Endothelial cell of umbilical vein (primary cell): Measurements from ENCODE around the gene KCNH4. TPM values are rescaled to one million over a fixed set of nuclear protein-coding genes. Genes with fewer than 3 reads are reported as not detected.

Experiments used
- BruUV-seq: library from RNA; stranded (reverse); fragments of 400-500 nt; replicated peaks from 2 replicates; lab custom pipeline; 2021; lab: Mats Ljungman, UMichigan
- CTCF ChIA-PET: fragments of 300-600, 350-600 bp; sonication (Branson Sonifier 250); formaldehyde crosslinking; loops from one replicate; lab custom pipeline; 2021; ENCODE audit warnings: antibody characterized with exemption, inconsistent platforms; lab: Charles Lee
- POLR2A ChIA-PET: fragments of 300-600, 350-600 bp; sonication (Branson Sonifier 250); formaldehyde crosslinking; loops from one replicate; lab custom pipeline; 2021; ENCODE audit warnings: antibody characterized with exemption, inconsistent platforms; lab: Charles Lee
- DNase-seq: peaks from one replicate; pipeline ENCODE4 v3.0.0-alpha.2; 2011; ENCODE audit warnings: low read depth, low spot score
- FAIRE-seq: peaks from 2 replicates; lab custom pipeline; 2011; peaks lifted over from hg19 to GRCh38; lab: Jason Lieb, UNC
- H2AFZ ChIP-seq: 2 replicates; pipeline ENCODE4 v1.6.0; 2012; ENCODE audit warnings: low read depth, low read length, control low read depth, inconsistent platforms
- H3K27ac ChIP-seq: 2 replicates; pipeline ENCODE4 v1.5.1; 2011; ENCODE audit warnings: low read depth, mild to moderate bottlenecking, control low read depth, low read length, moderate library complexity; ENCODE audit not compliant: insufficient read depth
- H3K27me3 ChIP-seq, 2 experiments: 2 replicates each; pipeline versions ENCODE4 v1.6.0 to v1.6.1; 2011; ENCODE audit warnings: low read length in 2 of 2, mixed read lengths in 1 of 2; ENCODE audit not compliant: control insufficient read depth in 2 of 2, insufficient read depth in 2 of 2
- H3K36me3 ChIP-seq, 2 experiments: 2 replicates in 1 of 2; 3 replicates in 1 of 2; pipeline ENCODE4 v1.5.1; 2011; ENCODE audit warnings: low read length in 2 of 2, mild to moderate bottlenecking in 1 of 2, moderate library complexity in 1 of 2; ENCODE audit not compliant: control insufficient read depth in 2 of 2, insufficient read depth in 2 of 2; ENCODE audit errors: extremely low read depth in 1 of 2
- H3K4me1 ChIP-seq: 3 replicates; pipeline ENCODE4 v1.5.1; 2011; ENCODE audit warnings: mild to moderate bottlenecking, low read length; ENCODE audit not compliant: control insufficient read depth, insufficient read depth; ENCODE audit errors: extremely low read depth
- H3K4me2 ChIP-seq: 2 replicates; pipeline ENCODE4 v1.6.1; 2011; ENCODE audit warnings: low read length, control low read depth, mixed read lengths; ENCODE audit not compliant: insufficient read depth
- H3K4me3 ChIP-seq, 3 experiments: fragments of 200-600 bp in 1 of 3; sonication (generic), shearing (Covaris generic) in 1 of 3; replicated peaks in 1 of 3; 2 replicates each; pipeline ENCODE4 v1.5.1; 2011 to 2016; ENCODE audit warnings: control low read depth in 3 of 3, low read length in 3 of 3, mild to moderate bottlenecking in 2 of 3, inconsistent platforms in 1 of 3, low read depth in 1 of 3, moderate library complexity in 1 of 3; ENCODE audit not compliant: insufficient read depth in 1 of 3
- H3K79me2 ChIP-seq: 2 replicates; pipeline ENCODE4 v1.6.0; 2012; ENCODE audit warnings: low read length, inconsistent platforms; ENCODE audit not compliant: control insufficient read depth, insufficient read depth
- H3K9ac ChIP-seq: replicated peaks from 2 replicates; pipeline ENCODE3; 2011; ENCODE audit warnings: low read length, control low read depth; ENCODE audit not compliant: insufficient read depth; ENCODE audit errors: extremely low read depth
- H3K9me1 ChIP-seq: replicated peaks from 3 replicates; pipeline ENCODE4 v1.6.0; 2011; ENCODE audit warnings: mild to moderate bottlenecking, low read length; ENCODE audit not compliant: control insufficient read depth, insufficient read depth; ENCODE audit errors: extremely low read depth
- H3K9me3 ChIP-seq: replicated peaks from 2 replicates; pipeline ENCODE4 v1.5.1; 2012; ENCODE audit warnings: low read length, inconsistent platforms; ENCODE audit not compliant: control insufficient read depth, insufficient read depth
- H4K20me1 ChIP-seq: replicated peaks from 2 replicates; pipeline ENCODE3; 2011; ENCODE audit warnings: mild to moderate bottlenecking, low read length; ENCODE audit not compliant: control insufficient read depth, insufficient read depth; ENCODE audit errors: extremely low read depth
- EZH2 ChIP-seq: IDR thresholded peaks from 2 replicates; pipeline ENCODE4 v1.6.1; 2012; ENCODE audit warnings: borderline replicate concordance, low read depth, mild to moderate bottlenecking, moderate library complexity, low read length, inconsistent platforms; ENCODE audit not compliant: severe bottlenecking
- FOS ChIP-seq: IDR thresholded peaks from 2 replicates; pipeline ENCODE4 v1.6.1; 2011; ENCODE audit warnings: mild to moderate bottlenecking, low read length, moderate library complexity, borderline replicate concordance; ENCODE audit not compliant: insufficient read depth
- GATA2 ChIP-seq: IDR thresholded peaks from 2 replicates; pipeline ENCODE4 v1.7.0; 2011; ENCODE audit warnings: low read depth, mild to moderate bottlenecking, moderate library complexity, mixed read lengths, low read length; ENCODE audit not compliant: insufficient read length, insufficient read depth
- JUN ChIP-seq: IDR thresholded peaks from 2 replicates; pipeline ENCODE4 v1.6.1; 2011; ENCODE audit warnings: borderline replicate concordance, low read depth; ENCODE audit not compliant: insufficient read length, insufficient read depth
- MYC ChIP-seq: IDR thresholded peaks from one replicate; pipeline ENCODE4 v1.6.1; 2011; ENCODE audit warnings: mild to moderate bottlenecking, low read depth, low read length
- POLR2A ChIP-seq: IDR thresholded peaks from 2 replicates; pipeline ENCODE4 v1.6.1; 2012; ENCODE audit warnings: low read depth, mild to moderate bottlenecking, control low read depth, low read length
- POLR2AphosphoS5 ChIP-seq: IDR thresholded peaks from 2 replicates; pipeline ENCODE4 v1.6.1; 2012; ENCODE audit warnings: low read depth, mild to moderate bottlenecking, control low read depth, low read length, moderate library complexity; ENCODE audit not compliant: insufficient read depth
- dilution Hi-C: fragments of 300-500 bp; cut with MboI; formaldehyde crosslinking; loops from one replicate; pipeline ENCODE4 v1.15.0; 2019; ENCODE audit warnings: low sequenced_read_pairs; ENCODE audit not compliant: extremely low pct_ligation_motif_present
- intact Hi-C: fragments of 100-400 bp; cut with micrococcal nuclease; formaldehyde crosslinking; loops from one replicate; pipeline ENCODE4 v1.10.0; 2022
- polyA plus RNA-seq, 4 experiments: library from polyadenylated mRNA; depleted of rRNA in 3 of 4; stranded (reverse) in 3 of 4; unstranded in 1 of 4; fragments of >200 nt; gene quantifications; 2 replicates each; pipeline versions ENCODE4 v1.2.1 to v1.2.3, GENCODE V29; 2011 to 2012; ENCODE audit warnings: missing spikeins in 1 of 4
- total RNA-seq: library from RNA; stranded (reverse); gene quantifications from 2 replicates; pipeline ENCODE4 v1.2.3, GENCODE V29; 2021
- TF ChIP-seq, protein P1 (sequence below): IDR thresholded peaks from 2 replicates; pipeline ENCODE4 v1.6.1; 2011; ENCODE audit not compliant: insufficient read depth, insufficient read length
- TF ChIP-seq, protein P2 (sequence below), 2 donors: IDR thresholded peaks; 1 replicate in 1 of 2; 2 replicates in 1 of 2; pipeline ENCODE4 v1.5.1; 2011; ENCODE audit warnings: low read length in 2 of 2, mild to moderate bottlenecking in 2 of 2, moderate library complexity in 2 of 2, control low read depth in 1 of 2, inconsistent platforms in 1 of 2, low read depth in 1 of 2; ENCODE audit not compliant: insufficient read depth in 1 of 2; ENCODE audit errors: extremely low read depth in 1 of 2

The KCNH4 gene
- total and polyA plus RNA-seq, 2 donors (not counting 3 experiments of a cell fraction or from before 2014, with no cell fraction given), result 0.11 TPM

DNA sequence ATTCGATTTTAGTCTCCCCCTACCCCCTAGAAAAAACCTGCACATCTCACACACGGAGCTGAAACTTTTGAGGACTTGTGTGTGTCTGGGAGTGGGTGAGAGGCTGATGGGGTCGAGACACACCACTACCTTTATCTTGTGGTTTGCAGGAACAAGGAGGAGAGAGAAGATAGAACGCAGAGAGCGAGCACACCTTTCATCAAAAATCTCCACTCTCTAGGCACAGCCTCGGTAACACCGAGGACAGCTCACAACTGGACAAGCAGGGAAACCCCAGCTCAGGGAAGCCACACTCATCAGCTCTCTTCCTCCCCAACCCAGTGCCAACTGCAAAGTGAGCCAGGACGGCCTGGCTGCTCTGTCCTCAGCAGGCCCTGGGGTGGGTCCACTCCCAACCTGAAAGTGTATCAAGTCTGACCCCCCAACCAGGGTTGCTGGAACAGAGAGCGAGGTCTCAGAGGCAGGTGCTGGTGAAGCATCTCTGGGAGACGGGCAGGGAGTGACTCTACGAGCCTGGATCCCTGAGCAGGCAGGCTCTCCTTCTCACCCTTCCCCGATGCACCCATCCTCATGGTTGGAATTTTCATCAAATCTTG is 18.6 kb upstream of the KCNH4 start:
- Histone ChIP-seq H3K27me3 (no peaks in the 10 kb centered on the region), H3K79me2 (no peaks in the 10 kb centered on the region), H3K36me3 (peaks cover 7 to 20% of the 10 kb centered on the region in 2 experiments), H4K20me1 (no peaks in the 10 kb centered on the region), H3K4me2 (no peak overlapping the region), H3K4me1 (no peaks in the 10 kb centered on the region), H3K9me3 (no peaks in the 10 kb centered on the region), H2AFZ (no peak overlapping the region), H3K27ac (no peak overlapping the region), H3K9ac (no peak overlapping the region), H3K4me3 (no peak overlapping the region), H3K9me1 (no peaks in the 10 kb centered on the region)
- CTCF ChIA-PET, result interaction anchor here (0.6 to 1.5 kb wide), 2 partner anchors 18 to 22 kb away, joined by 3 to 5 read pairs; no protein-coding TSS in a partner anchor
- intact Hi-C loops, result no loop called here
- no TSS peak for BruUV-seq
- DNase-seq, result no peak
- no peak for FAIRE-seq
- TF ChIP-seq POLR2A (no peak), GATA2 (no peak), JUN (no peak), POLR2AphosphoS5 (no peak), MYC (no peak), EZH2 (no peak), FOS (no peak)
- TF ChIP-seq, protein P1, sequence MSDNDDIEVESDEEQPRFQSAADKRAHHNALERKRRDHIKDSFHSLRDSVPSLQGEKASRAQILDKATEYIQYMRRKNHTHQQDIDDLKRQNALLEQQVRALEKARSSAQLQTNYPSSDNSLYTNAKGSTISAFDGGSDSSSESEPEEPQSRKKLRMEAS, result no peak
- TF ChIP-seq, protein P2, sequence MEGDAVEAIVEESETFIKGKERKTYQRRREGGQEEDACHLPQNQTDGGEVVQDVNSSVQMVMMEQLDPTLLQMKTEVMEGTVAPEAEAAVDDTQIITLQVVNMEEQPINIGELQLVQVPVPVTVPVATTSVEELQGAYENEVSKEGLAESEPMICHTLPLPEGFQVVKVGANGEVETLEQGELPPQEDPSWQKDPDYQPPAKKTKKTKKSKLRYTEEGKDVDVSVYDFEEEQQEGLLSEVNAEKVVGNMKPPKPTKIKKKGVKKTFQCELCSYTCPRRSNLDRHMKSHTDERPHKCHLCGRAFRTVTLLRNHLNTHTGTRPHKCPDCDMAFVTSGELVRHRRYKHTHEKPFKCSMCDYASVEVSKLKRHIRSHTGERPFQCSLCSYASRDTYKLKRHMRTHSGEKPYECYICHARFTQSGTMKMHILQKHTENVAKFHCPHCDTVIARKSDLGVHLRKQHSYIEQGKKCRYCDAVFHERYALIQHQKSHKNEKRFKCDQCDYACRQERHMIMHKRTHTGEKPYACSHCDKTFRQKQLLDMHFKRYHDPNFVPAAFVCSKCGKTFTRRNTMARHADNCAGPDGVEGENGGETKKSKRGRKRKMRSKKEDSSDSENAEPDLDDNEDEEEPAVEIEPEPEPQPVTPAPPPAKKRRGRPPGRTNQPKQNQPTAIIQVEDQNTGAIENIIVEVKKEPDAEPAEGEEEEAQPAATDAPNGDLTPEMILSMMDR (IDR thresholded peaks at IDR 0.05; ENCODE audit: extremely low read depth in 1 of 2, insufficient read depth in 1 of 2, low read depth in 1 of 2, low read length in 2 of 2), result no peak
- POLR2A ChIA-PET, result no interaction called here
- dilution Hi-C loops, result no loop called here
